DMS53 (cell line): ENCODE data around the gene LINC00632.
"Not testable (repeated sequence)": the region's sequence is repeated elsewhere in the genome, so short reads cannot be mapped to it uniquely, and the experiment has no call there.

Source experiments
- DNase-seq: peaks from one replicate; lab custom pipeline; 2025; lab: John Stamatoyannopoulos, UW

LINC00632 gene

GRCh38 chrX:140709421-140709846 is at the start of gene LINC00632:
Gene LINC00632 (plus strand): TSS chrX:140709759.
- no peak for DNase-seq

DNA sequence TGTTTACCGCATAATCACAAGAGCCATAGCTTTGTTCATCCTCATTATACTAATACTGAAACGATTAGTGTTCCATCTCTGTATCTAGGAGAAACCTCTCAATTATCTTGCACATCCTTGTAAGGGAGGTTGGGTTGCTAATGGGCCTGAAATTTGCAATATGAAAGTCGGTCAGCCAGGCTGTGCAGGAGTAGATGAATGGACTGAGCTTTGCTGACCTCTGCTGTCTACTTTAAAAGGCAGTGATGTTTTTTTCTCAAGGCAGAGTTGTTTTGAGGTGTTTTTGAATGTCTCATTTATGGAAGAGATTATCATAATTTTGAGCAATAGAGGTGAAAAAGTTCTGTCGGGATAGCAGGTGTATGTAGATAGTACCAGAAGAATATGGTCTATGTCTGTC is 47.9 kb upstream of the LINC00632 start:
- peak; percentile 53 for DNase-seq

- peak; percentile 66 for DNase-seq
Measured at GRCh38 chrX:140664939-140665338, 44.6 kb upstream of the LINC00632 start.

DNA sequence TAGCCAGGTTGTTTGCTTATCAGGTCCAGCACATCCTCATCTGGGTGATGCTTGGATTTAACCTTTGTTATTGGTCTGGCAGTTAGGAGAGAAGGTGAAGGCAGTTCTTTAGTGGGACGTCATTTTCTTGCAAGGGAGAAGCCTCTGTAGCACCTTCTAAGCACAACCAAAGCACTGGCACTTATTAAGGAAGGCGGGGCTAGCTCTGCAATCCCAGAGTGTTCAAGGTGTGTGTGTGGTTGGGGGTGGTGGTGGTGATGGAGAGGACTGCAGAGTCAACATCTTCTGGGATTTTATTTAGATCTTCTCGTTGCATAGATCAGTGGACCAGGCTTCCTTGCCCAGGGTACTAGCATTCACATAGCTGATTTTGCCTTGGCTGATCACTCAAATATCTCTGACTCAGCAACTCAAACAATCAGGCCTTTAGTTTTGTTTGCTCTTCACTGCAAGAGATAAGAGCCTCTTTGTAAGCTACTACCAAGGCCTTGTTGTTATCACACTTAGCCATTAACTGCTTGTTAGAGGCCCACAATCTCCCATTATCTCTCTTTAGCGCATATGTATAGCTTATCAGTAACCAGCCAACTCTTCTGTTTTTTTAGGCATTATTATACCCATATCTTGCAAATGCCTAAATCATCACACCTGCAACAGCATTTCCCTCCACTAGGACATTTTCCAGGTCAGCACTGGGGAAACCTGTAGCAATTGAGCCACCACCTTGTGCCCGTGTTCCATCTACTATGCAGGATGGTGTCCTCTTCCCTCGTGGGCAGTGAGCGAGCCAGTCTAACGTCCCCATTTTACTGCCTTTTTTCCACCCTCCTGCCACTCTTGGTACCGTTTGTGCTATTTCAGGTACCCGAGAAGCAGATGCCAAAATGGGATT is 36.5 kb upstream of the LINC00632 start:
- peak; percentile 77 for DNase-seq

DNA sequence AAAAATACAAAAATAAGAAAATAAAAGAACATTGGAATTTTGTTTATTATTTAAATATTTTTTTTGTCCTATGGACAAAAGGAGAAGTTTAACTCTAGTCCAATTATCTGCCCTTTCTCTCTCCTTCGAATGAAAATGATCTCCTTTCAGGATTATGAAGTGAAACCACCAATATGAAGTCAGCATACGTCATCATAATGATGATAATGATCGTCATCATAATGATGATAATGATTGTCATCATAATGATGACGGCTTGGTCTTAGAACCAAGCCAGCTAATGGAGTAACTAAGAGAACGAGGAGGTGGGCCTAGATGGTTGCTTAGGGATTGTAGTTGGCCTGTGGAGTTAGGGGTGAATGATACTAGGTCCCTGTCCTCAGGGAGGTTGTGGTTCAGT is 21.9 kb upstream of the LINC00632 start:
- no peak for DNase-seq

GRCh38 chrX:140691596-140691995 is 18.0 kb upstream of the LINC00632 start:
- not testable (repeated sequence) for DNase-seq

DNA sequence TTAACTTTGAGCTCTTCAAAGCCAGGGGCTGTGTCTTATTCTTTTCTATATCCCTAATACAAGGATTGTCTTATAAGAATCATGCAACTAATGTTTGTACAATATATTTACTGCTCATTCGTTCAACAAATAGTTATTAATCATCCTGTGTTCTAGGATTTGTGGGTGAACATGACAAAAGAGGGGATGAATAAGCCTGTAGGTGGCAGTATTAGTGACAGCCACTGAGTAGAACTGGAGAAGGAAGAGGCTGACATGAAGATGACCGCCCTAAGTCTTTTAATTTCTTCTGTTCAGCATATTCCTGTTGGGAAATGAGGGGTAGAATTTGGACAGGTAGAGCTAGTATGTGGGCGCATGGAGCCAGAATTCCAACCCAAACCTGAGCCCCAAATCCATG is 11.9 kb upstream of the LINC00632 start:
- DNase-seq = peak; percentile 34

DNA sequence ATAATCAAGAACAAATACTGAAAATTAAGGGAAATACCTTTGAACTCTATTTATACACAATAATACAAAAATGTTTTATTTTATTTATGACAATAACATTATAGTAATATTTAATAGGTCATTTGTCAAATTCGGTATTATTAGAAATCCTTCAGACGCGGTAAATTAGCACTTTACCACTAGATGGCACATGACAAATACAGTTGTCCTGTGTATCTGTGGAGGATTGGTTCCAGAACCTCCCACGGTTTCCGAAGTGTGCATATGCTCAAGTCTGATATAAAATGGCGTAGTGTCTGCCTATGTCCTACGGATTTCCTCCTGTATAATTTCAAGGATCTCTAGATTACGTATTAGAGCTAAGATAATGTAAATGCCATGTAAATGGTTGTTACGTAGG is 8.1 kb upstream of the LINC00632 start:
- peak; percentile 74 for DNase-seq

GRCh38 chrX:140710710-140711109 is 1.2 kb downstream of the LINC00632 start:
- DNase-seq = no peak

DNA sequence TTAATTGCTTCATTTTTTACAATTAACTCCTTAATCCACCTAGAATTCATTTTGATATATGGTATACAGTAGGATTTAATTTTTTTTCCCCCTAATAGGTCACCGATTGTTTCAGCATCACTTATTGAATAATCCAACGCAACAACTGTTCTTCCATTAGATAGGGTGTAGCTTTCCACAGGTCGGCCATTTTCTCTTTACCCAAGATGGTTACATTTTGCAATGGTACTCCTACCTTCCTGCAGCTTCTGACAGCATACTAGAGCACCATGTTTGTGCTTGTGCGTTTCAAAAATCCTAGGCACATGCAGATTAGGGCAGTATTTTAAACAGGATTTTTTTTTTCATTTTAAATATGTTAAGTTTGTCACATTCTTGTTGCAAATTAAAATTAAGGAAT is 2.3 kb downstream of the LINC00632 start:
- peak; percentile 5 for DNase-seq

DNA sequence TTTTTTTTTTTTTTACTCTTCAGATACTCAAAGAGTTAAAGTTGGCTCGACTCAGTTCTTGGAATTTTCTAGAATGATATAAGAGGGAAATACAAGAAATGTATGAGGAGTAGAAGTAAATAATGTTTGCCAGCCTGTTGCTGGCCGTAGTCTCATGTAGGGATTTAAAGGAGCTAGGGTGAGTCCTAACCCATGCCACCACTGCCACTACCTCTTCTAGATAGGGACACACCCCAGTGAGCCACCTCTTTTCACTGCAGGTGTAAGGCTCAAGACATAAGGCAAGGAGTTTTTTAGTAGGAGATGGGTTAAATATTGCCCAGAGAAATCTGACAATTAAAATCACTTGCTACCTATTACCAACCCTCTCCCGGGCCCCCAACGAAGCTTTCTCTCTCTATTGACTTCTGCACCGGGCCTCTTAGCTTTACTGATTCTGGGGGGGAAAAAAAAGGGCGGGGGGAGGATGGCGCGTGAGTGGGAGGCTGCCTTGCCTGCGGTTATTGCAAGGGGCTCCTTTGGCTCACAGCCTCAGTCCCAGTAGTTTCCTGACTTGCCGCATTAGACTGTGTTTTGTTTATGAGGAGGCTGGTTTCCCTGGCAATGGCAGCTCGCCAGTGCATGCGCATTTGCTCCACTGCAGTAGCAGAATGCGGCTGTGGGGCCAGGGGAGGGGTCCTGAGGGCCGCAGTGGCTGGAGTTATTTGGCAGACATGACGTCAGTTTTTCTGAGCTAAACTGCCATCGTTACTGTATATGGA is 3.0 kb downstream of the LINC00632 start:
- peak; percentile 90 for DNase-seq

- DNase-seq = no peak
Measured at GRCh38 chrX:140713174-140713539, 3.6 kb downstream of the LINC00632 start.

DNA sequence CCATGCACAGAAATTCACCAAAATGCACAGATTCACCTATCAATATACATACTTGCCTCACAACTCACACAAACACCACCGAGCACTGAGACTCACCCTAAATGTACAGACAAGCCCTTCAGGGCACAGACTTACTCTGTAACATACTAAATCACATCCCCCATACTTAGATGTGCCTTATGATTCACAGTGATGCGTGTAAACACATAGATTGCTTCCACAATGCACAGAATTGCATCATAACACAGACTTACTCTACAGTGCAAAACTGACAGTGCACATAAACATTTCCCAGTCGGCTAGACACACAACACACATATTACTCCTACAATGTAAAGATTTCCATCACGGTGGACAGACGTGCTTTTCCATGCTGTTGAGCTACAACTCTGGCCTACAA is 6.2 kb downstream of the LINC00632 start:
- DNase-seq = peak; percentile 1

GRCh38 chrX:140723121-140723715 is 13.7 kb downstream of the LINC00632 start:
- no peak for DNase-seq

- no peak for DNase-seq
Measured at GRCh38 chrX:140724309-140724708, 14.8 kb downstream of the LINC00632 start.

- DNase-seq = no peak
Measured at GRCh38 chrX:140724736-140725135, 15.2 kb downstream of the LINC00632 start.

GRCh38 chrX:140725500-140725899 is 15.9 kb downstream of the LINC00632 start:
- no peak for DNase-seq

DNA sequence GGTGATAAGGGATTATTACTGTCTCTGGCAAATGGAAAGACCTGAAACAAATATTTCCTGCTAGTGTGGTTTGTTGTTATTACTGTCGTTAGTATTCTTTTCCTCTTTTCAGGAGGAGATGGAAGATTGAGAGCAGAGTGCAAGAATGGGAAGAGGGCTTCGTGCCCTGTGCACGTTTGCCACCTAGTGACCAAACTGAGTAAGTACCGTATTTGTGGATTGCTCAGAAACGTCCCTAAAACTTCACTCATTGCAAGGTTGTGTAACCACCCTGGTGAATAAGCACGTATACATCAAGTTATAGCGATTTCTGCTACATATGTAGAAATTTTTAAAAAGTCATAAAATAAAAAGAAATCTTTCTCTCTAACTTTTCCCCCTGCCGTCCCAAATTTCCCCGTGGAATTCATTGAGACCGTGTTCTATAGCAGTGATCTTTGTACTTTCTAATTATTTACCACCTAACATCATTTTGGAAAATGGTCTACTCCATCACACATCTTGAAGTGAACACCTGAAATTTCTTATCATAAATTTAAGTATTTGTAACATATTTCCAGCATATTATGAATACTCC is 24.3 kb downstream of the LINC00632 start:
- peak; percentile 76 for DNase-seq

DNA sequence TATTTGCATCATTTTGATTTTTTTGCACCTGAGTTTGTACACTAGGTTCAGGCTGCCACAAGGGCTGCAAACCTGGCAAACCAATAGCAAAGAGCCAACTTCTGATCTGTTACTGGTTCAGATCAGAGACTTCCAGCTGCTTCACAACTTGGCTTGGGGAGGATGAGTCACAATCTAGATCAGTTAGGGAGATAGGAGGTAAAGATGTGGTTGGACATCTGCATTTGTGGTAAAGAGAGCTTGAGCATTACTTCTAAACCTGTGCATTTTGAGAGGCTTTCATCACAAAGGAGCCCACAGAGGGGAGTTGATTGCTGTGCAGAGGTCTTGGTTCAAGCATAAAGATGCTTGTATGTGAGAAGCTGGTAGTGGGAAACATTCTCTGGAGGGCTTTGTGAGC is 34.5 kb downstream of the LINC00632 start:
- peak; percentile 3 for DNase-seq

- DNase-seq = no peak
Measured at GRCh38 chrX:140756941-140757340, 47.4 kb downstream of the LINC00632 start.

DNA sequence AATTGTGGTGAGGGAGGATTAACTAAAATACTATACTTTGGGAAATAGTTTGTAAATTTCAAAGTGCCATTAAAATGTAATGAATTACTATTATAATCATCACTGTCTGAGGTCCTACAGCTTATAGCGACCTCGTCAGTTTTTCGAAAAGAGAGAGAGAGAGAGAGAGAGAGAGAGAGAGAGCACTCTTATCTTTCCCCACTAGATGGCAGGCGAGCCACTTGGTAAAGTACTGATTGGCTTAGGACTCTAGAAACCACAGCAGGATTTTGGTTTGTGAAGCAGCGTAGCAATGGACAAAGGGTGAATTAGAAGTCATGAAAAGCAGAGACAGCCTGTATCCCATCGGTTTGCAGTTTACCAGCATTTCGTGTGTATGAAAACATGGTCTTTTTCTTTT is 52.5 kb downstream of the LINC00632 start:
- peak; percentile 83 for DNase-seq

DNA sequence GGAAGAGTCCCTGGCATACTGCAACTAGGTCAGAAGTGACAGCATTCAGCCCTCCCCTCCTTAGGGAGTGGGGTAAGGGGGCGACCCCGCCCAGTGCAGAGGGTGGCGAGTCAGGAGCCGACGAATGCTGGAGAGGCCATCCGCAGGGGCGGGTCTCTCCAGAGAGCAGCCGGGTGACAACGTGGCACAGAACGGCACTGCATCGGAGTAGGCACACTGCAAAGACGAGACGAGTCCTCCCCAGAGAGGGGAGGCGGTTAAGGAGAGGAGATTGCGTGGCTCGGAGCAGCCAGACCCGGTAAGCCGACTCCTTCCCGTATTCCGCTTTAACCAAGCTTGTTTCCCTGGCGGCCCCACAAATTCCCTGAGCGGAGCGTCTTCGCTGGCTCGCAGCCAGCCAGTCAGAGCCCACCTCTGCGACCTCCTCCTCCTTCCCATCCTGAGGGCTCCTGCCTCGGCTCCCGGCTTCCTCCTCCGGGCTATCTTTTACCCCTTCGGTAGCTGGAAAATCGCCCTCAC is 54.9 kb downstream of the LINC00632 start:
- DNase-seq = peak; percentile 73
